SK-N-MC (cell line): Measurements from ENCODE around the gene ALDOA.

Experiments
- EZH2 ChIP-seq: fragments of 200-600 bp; sonication (generic); IDR thresholded peaks from one replicate; pipeline ENCODE4 v1.6.1; 2017; ENCODE audit warnings: antibody characterized with exemption
- POLR2AphosphoS5 ChIP-seq: IDR thresholded peaks from 2 replicates; pipeline ENCODE4 v1.6.1; 2012; ENCODE audit warnings: mild to moderate bottlenecking, low read depth, low read length, borderline replicate concordance

- TF ChIP-seq EZH2 (no peak), POLR2AphosphoS5 (no peak)
Observed at GRCh38 chr16:30028438-30029076, 37.0 kb upstream of the ALDOA start.
